H1 (cell line): ENCODE data around the gene RSAD2. TPM values are rescaled to one million over a fixed set of nuclear protein-coding genes. Genes with fewer than 3 reads are reported as not detected.

ENCODE experiments used
- CHD2 ChIP-seq: IDR thresholded peaks from 2 replicates; pipeline ENCODE4 v1.6.1; 2012; ENCODE audit warnings: low read length, improper control_type of control experiment
- CHD7 ChIP-seq: fragments of 300-600 bp; sonication (generic); IDR thresholded peaks from 2 replicates; pipeline ENCODE4 v1.7.1; 2012; ENCODE audit warnings: low read length, moderate library complexity, mild to moderate bottlenecking, inconsistent platforms; ENCODE audit not compliant: insufficient replicate concordance
- RFX5 ChIP-seq: IDR thresholded peaks from 2 replicates; pipeline ENCODE4 v1.6.1; 2011; ENCODE audit warnings: low read depth, low read length, improper control_type of control experiment, borderline replicate concordance
- TAF7 ChIP-seq: optimal IDR thresholded peaks from 2 replicates; pipeline ENCODE3; 2011; ENCODE audit warnings: low read depth, mild to moderate bottlenecking, inconsistent platforms, low read length, moderate library complexity, borderline replicate concordance
- polyA plus RNA-seq, 7 experiments: library from polyadenylated mRNA; depleted of rRNA in 3 of 7; stranded (reverse) in 5 of 7; unstranded in 2 of 7; fragments of >200 nt in 5 of 7; fragments of 200-250 nt in 2 of 7; gene quantifications; 1 replicate in 5 of 7; 2 replicates in 1 of 7; 4 replicates in 1 of 7; pipeline versions ENCODE4 v1.2.1 to v1.2.3, GENCODE V29; 2011 to 2013; ENCODE audit warnings: missing spikeins in 2 of 7, mixed read lengths in 2 of 7
- total RNA-seq: library from RNA; stranded (reverse); fragmentation: NEBNext Ultra II Directional; extraction: Animal tissue kit (Norgen Biotek cat#: 25700); gene quantifications from 2 replicates; pipeline ENCODE4 v1.2.1, GENCODE V29; 2021

RSAD2 gene
- total and polyA plus RNA-seq, 2 of the 8 experiments (the other 6 are each of a cell fraction or from before 2014, with no cell fraction given) = not detected

- TF ChIP-seq CHD7 (no peak), CHD2 (no peak), TAF7 (no peak), RFX5 (no peak)
These were observed 65.9 kb downstream of the RSAD2 start (continued) for GRCh38 chr2:6943523-6943922.
